ENCODE measurements around the gene VWDE. TPM values are rescaled to one million over a fixed set of nuclear protein-coding genes. Genes with fewer than 3 reads are reported as not detected.
"Not testable (repeated sequence)": the region's sequence is repeated elsewhere in the genome, so short reads cannot be mapped to it uniquely, and the experiment has no call there.

VWDE gene
- total RNA-seq, result 1 to 10 TPM in 4 of 6 donors, under 1 TPM in 2; 0.22 to 4.4 (median 1.1) TPM

DNA sequence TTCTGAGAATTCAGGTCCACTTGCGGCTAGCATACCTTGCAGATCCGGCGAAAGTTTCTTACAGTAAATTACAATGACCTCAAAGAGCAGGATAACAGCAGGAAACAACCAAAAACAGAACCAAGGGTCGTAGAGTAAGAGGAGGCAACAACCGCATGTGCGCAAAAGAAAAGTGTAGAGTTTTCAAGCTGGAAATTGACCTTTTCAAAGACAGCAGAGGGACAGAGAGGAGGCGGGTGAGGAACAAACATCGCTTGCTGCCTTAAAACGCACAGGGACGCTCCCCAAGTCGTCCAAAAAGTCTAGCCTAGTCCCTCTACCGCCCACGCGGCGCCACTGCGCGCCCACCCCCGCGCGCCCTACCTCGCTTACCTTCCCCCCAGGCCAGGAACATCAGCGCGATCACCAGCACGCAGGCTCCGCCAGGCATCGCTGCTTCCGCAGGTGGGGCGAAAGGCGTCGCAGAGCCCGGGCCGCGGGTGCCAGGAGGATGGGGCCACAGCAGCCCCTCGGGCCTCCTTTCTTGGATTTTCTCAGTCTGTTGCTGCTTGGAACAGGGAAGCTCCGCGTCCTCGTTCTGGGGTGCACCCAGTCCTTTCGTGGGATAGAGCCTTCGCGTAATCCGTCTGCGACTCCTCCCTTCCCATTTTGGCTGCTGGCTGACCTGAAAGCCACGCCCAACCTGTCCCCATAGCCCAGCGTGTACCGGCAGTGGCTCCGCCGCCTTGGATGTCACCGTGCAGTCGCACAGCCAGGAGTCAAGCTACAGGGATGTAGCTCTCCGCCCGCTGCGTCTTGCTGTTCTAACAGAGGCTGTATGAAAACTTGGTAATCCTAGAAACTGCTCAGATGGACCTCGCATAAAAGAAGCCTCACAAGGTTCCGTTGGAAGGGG lies at the start of gene VWDE:
Gene VWDE, minus strand, starts transcription at position 579 of the 895 bp plus-strand sequence. Its CDS starts 149 bp downstream, at position 430.
- H3K4me3 ChIP-seq, result peak within 1 kb of the TSS in 3 of 4 donors; percentile 38 to 58 (median 58)
- peak within 1 kb of the TSS in 1 of 4 donors; percentile 8 for H3K27ac ChIP-seq
- peaks cover 0 to under 1% (median 0%) of the 10 kb centered on the region in 4 donors for H3K9me3 ChIP-seq
- no peaks in the 10 kb centered on the region for H3K36me3 ChIP-seq
- peaks cover 0 to 18% (median 15%) of the 10 kb centered on the region in 4 donors for H3K4me1 ChIP-seq
- ATAC-seq (ENCODE audit: low FRiP score in 2 of 2), result peak; percentile 67 to 86
- TF ChIP-seq EP300 (IDR thresholded peaks at IDR 0.05) (no peak), POLR2A (IDR thresholded peaks at IDR 0.05) (peak in 1 of 4 donors; percentile 15)
- peak; percentile 68 to 88 for DNase-seq
- no peaks in the 10 kb centered on the region for H3K27me3 ChIP-seq
- 0 to 2% methylated on average over 10 to 41 of the region's 54 CpGs for WGBS, 2 donors

GRCh38 chr7:12453136-12453535 lies 49.5 kb upstream of the VWDE start:
- not testable (repeated sequence) for ATAC-seq (ENCODE audit: low FRiP score in 2 of 2); DNase-seq; H3K27me3 ChIP-seq; H3K4me3 ChIP-seq; H3K27ac ChIP-seq; H3K4me1 ChIP-seq; H3K9me3 ChIP-seq; H3K36me3 ChIP-seq
- WGBS, 2 donors, result 89 to 92% methylated on average over 2 of the region's 2 CpGs

- TF ChIP-seq EP300 (IDR thresholded peaks at IDR 0.05), result no peak
- TF ChIP-seq CTCF (IDR thresholded peaks at IDR 0.05), result no peak
- TF ChIP-seq POLR2AphosphoS5 (IDR thresholded peaks at IDR 0.05), result no peak
- no peak for TF ChIP-seq POLR2A (IDR thresholded peaks at IDR 0.05)
- Histone ChIP-seq H3K4me3 (no peak overlapping the region), H3K36me3 (no peaks in the 10 kb centered on the region), H3K27ac (no peak overlapping the region), H3K9me3 (no peaks in the 10 kb centered on the region), H3K27me3 (no peaks in the 10 kb centered on the region), H3K4me1 (no peaks in the 10 kb centered on the region)
- 63 to 67% methylated on average over 2 of the region's 2 CpGs for WGBS, 2 donors
- no peak for ATAC-seq (ENCODE audit: low FRiP score in 2 of 2)
- DNase-seq, result no peak
Observed at GRCh38 chr7:12450615-12451014, 47.0 kb upstream of the VWDE start.

- WGBS, 2 donors, result 84 to 87% methylated on average over 3 of the region's 3 CpGs
- Histone ChIP-seq H3K36me3 (no peaks in the 10 kb centered on the region), H3K4me3 (no peak overlapping the region), H3K9me3 (no peaks in the 10 kb centered on the region), H3K4me1 (no peaks in the 10 kb centered on the region), H3K27me3 (no peaks in the 10 kb centered on the region), H3K27ac (no peak overlapping the region)
- TF ChIP-seq EP300 (IDR thresholded peaks at IDR 0.05), result no peak
- no peak for TF ChIP-seq CTCF (IDR thresholded peaks at IDR 0.05)
- TF ChIP-seq POLR2A (IDR thresholded peaks at IDR 0.05), result no peak
- TF ChIP-seq POLR2AphosphoS5 (IDR thresholded peaks at IDR 0.05), result no peak
- ATAC-seq (ENCODE audit: low FRiP score in 2 of 2) (no peak), DNase-seq (no peak)
Observed at GRCh38 chr7:12444785-12445184, 41.1 kb upstream of the VWDE start.

DNA sequence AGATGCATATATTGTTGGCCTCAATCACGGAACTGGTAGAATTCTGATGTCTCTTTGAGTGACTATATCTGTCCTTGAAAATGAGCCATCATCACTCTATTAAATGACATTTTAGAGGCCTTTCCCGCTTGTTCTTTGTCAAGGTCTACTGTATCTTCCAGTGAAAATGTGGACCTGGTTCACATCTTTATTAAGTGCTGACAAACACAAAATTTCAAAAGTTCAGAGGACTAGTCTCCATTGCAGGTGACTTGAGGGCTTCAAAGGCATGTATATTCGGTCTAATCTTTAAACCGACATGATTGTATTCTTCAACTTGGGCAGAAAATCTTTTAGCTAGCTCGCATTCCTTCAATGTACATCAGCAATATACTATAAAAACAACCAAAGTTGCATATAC lies 36.6 kb upstream of the VWDE start:
- Histone ChIP-seq H3K27ac (no peak overlapping the region), H3K4me1 (no peaks in the 10 kb centered on the region), H3K4me3 (no peak overlapping the region), H3K27me3 (no peaks in the 10 kb centered on the region), H3K9me3 (no peaks in the 10 kb centered on the region), H3K36me3 (no peaks in the 10 kb centered on the region)
- DNase-seq, result no peak
- ATAC-seq (ENCODE audit: low FRiP score in 2 of 2), result no peak
- TF ChIP-seq CTCF (IDR thresholded peaks at IDR 0.05) (no peak), POLR2AphosphoS5 (IDR thresholded peaks at IDR 0.05) (no peak), EP300 (IDR thresholded peaks at IDR 0.05) (no peak), POLR2A (IDR thresholded peaks at IDR 0.05) (no peak)
- 85 to 89% methylated on average over 5 of the region's 5 CpGs for WGBS, 2 donors

Measured in upper lobe of left lung (tissue), 6 donors.